ENCODE data around the gene LILRB3.
"Not testable (repeated sequence)": the region's sequence is repeated elsewhere in the genome, so short reads cannot be mapped to it uniquely, and the experiment has no call there.

Gene LILRB3

GRCh38 chr19:54222474-54223276 is at the start of gene LILRB3:
Gene LILRB3, minus strand, starts transcription at chr19:54223007. Its CDS starts 31 bp downstream, at chr19:54222976.
- in situ Hi-C loops (cut with HindIII; ENCODE audit: low sequenced_read_pairs), result not testable (repeated sequence)

DNA sequence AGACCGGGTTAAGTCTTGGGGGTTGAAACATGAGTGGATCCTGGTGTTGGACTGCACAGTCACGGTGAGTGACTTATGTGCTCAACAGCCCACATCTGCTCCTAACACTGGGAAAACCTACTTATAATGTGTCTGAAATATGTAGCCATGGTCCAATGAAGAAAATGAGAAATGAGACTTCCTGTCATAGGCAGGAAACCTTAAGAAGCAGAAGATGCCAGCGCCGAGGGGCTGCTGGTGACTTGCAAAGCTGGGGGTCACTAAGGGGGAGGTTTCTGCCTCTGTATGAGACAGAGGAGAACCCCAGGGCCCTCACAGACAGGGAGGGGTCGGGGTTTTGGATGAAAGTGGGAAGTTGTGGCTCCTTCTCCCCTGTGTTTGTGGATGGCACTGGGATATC is 49.4 kb upstream of the LILRB3 start:
- in situ Hi-C loops (cut with HindIII; ENCODE audit: low sequenced_read_pairs), result not testable (repeated sequence)

GRCh38 chr19:54271587-54271986 is 48.8 kb upstream of the LILRB3 start:
- in situ Hi-C loops (cut with HindIII; ENCODE audit: low sequenced_read_pairs), result not testable (repeated sequence)

GRCh38 chr19:54271106-54271505 is 48.3 kb upstream of the LILRB3 start:
- in situ Hi-C loops (cut with HindIII; ENCODE audit: low sequenced_read_pairs), result no loop called here

- in situ Hi-C loops (cut with HindIII; ENCODE audit: low sequenced_read_pairs), result no loop called here
These were observed 46.1 kb upstream of the LILRB3 start for GRCh38 chr19:54268936-54269335.

- in situ Hi-C loops (cut with HindIII; ENCODE audit: low sequenced_read_pairs), result no loop called here
These were observed 43.3 kb upstream of the LILRB3 start for GRCh38 chr19:54266133-54266532.

DNA sequence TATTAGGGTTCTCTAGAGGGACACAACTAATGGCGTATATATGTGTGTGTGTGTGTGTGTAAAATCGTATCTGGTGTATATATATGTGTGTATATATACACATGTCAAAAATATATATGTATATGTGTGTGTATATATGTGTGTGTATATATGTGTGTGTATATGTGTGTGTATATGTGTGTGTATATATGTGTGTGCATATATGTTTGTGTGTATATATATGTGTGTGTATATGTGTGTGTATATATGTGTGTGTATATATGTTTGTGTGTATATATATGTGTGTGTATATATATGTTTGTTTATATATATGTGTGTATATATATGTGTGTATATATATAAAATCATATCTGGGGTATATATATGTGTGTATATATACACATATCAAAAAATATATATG is 39.7 kb upstream of the LILRB3 start:
- in situ Hi-C loops (cut with HindIII; ENCODE audit: low sequenced_read_pairs), result no loop called here

DNA sequence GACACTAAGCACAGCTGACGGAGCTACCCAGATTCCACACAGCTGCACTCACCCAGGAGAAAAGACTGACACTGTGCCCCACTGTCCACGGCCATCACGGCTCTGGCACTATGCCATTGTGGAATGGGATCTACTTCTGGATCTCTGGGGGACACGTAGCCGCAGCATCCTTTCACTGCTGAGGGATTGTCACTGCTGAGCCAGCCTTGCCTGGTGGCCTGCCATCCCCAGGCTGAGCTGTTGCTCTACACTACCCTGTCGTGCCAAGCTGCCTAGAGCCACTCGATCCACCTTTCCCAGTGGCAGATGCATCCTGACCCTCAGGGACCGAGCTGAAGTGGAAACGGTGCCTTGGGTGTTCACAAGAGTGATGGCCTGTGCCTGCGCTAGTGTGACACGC is 39.3 kb upstream of the LILRB3 start:
- in situ Hi-C loops (cut with HindIII; ENCODE audit: low sequenced_read_pairs), result no loop called here

DNA sequence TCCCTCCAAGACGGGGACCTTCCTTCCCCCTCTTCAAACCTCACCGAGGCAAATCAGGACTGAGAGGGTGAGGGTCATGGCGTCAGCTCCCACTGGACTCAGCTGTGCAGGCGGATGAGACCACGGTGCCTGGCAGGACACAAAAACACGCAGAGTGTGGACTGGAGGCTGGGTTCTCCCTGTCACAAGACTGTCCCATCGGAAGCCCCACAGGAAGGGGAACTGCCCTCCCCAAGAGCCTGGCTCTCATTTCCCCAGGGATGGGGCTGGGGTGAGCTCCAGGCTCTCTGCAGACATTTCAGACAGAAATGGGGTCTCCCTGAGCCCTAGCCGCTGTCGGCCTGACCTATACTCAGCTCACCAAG is 34.3 kb upstream of the LILRB3 start, which contains the start of gene LILRB5:
LILRB5 (minus strand) TSS at position 158 of the 365 bp plus-strand sequence; CDS start at position 78, 80 bp downstream.
- in situ Hi-C loops (cut with HindIII; ENCODE audit: low sequenced_read_pairs), result no loop called here

- in situ Hi-C loops (cut with HindIII; ENCODE audit: low sequenced_read_pairs), result no loop called here
These were observed 33.7 kb upstream of the LILRB3 start for GRCh38 chr19:54256250-54257115.

- in situ Hi-C loops (cut with HindIII; ENCODE audit: low sequenced_read_pairs), result no loop called here
These were observed 32.4 kb upstream of the LILRB3 start for GRCh38 chr19:54255105-54255775.

GRCh38 chr19:54254195-54254906 is 31.5 kb upstream of the LILRB3 start:
- in situ Hi-C loops (cut with HindIII; ENCODE audit: low sequenced_read_pairs), result no loop called here

DNA sequence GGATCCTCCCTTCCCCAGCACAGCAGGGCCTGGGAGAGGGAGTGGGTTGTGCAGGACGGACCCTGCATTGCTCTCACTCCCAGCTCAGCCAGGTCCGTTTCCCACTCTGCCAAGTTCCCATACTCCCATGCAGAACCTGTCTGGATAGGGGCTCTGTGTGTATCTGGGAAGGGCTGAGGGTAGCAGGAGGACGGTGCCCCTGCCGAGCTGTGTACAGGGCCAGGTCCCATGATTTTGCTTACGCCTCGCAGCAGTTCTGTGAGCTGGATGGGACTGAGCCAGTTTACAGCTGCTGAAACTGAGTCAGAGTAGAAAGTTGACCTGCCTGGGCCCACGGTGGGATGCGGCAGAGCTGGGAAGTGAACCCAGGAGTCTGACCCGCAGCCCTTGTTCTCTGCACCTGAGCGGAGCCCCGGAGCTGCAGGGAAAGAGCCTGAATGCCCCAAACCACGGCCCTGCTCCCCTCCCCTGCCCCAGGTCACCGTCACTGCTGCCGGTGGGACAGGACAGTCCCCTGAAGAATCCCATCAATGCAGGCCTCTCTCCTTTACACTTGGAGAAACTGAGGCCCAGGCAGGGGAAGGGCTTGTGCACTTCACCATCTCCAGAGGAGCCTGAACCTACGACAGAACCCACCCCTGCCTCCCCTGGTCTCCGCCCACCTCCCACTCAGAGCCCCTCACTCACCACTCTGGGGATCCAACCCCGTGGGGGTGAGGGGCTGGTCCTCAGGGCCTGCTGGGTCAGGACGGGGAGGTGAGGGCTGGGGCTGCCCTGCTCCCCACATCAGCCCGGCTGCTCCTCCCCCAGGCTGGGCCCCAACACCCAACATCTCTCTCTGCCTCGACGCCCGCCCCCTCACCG is 30.8 kb upstream of the LILRB3 start:
- in situ Hi-C loops (cut with HindIII; ENCODE audit: low sequenced_read_pairs), result no loop called here

DNA sequence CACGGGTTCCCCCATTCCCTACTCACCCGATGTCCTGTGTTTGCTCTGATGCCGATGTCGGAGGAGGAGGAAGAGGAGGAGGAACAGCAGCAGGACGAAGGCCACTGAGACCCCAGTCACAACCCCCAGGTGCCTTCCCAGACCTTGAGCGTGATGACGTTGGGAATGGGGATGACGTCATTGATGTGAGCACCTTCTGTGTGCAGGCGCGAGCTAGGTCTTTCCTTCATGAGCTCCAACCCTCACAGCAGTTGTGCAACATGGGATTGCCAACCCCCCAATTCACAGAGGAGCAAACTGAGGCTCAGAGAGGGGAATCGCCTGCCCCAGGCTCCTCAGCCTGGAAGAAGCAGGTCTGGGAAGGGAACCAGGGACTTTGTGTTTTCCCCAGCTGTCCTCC is 30.0 kb upstream of the LILRB3 start:
- in situ Hi-C loops (cut with HindIII; ENCODE audit: low sequenced_read_pairs), result no loop called here

GRCh38 chr19:54252243-54252642 is 29.4 kb upstream of the LILRB3 start:
- in situ Hi-C loops (cut with HindIII; ENCODE audit: low sequenced_read_pairs), result no loop called here

DNA sequence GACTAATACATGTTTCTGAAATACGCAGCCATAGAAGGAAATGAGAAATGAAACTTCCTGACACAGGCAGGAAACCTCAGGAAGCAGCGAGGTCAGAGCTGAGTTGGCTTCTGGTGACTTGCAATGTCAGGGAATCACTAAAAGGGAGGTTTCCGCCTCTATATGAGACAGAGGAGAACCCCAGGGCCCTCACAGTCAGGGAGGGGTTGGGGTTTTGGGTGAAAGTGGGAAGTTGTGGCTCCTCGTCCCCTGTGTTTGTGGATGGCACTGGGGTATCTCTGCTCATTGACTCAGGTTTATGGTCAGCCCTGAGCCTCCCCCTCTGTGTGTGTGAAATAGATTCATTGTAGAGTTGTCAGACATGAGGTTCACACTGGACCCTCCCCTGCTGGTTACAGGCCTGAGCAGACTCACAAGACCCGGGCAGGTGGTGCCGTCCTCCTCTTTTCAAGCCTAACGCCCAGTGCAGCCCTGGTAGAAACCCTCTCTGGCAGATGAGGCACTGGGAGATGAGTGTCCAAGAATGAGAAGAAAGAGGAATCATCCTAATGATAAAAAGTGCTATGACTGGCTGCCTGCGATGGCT is 25.3 kb upstream of the LILRB3 start:
- in situ Hi-C loops (cut with HindIII; ENCODE audit: low sequenced_read_pairs), result no loop called here

DNA sequence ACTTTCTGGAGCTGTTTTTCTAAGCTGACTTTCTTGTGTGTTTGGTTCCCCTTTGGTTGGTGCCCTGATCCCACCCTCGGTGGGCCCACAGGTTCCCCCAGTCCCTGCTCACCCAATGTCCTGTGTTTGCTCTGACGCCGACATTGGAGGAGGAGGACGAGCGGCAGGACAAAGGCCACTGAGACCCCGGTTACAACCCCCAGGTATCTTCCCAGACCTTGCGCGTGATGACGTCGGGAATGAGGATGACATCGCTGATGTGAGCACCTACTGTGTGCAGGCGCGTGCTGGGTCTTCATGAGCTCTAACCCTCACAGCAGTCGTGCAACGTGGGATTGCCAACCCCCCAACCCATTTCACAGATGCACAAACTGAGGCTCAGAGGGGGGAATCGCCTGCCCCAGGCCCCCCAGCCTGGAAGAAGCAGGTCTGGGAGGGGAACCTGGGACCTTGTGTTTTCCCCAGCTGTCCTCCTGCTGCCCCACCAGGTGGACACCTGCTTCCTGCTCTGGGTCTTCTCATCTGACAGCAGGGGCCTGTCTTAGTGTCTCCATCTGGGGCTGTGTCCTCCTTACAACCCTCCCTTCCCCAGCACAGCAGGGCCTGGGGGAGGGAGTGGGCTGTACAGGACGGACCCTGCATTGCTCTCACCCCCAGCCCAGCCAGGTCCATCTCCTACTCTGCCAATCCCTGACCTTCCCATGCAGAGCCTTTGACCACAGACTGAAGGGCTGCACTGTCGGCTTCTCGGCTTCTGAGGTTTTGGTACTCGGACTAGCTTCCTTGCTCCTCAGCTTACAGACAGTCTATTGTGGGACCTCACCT is 24.5 kb upstream of the LILRB3 start:
- in situ Hi-C loops (cut with HindIII; ENCODE audit: low sequenced_read_pairs), result no loop called here

GRCh38 chr19:54245936-54246335 is 23.1 kb upstream of the LILRB3 start:
- in situ Hi-C loops (cut with HindIII; ENCODE audit: low sequenced_read_pairs), result no loop called here

GRCh38 chr19:54243809-54244208 is 21.0 kb upstream of the LILRB3 start:
- in situ Hi-C loops (cut with HindIII; ENCODE audit: low sequenced_read_pairs), result not testable (repeated sequence)

Data from endothelial cell of hepatic sinusoid (primary cell).